HuH-7.5 (cell line): ENCODE measurements around the gene GHRL.
A peak's percentile ranks its signal among the peaks of the same experiment; 100 is the strongest.
"Not testable (repeated sequence)": the region's sequence is repeated elsewhere in the genome, so short reads cannot be mapped to it uniquely, and the experiment has no call there.

Experiments used
- DNase-seq: peaks from one replicate; pipeline ENCODE4 v3.0.0; 2011; ENCODE audit warnings: low spot score

Gene GHRL

GRCh38 chr3:10272977-10273376 is 19.8 kb downstream of the GHRL start:
- no peak for DNase-seq

- not testable (repeated sequence) for DNase-seq
Measured at GRCh38 chr3:10272476-10272875, 20.3 kb downstream of the GHRL start.

- no peak for DNase-seq
Measured at GRCh38 chr3:10269443-10269842, 23.3 kb downstream of the GHRL start.

- DNase-seq = no peak
Measured at GRCh38 chr3:10268930-10269329, 23.8 kb downstream of the GHRL start.

GRCh38 chr3:10268116-10268515 is 24.6 kb downstream of the GHRL start:
- DNase-seq = no peak

- not testable (repeated sequence) for DNase-seq
Measured at GRCh38 chr3:10266936-10267335, 25.8 kb downstream of the GHRL start.

- no peak for DNase-seq
Measured at GRCh38 chr3:10265833-10266232, 26.9 kb downstream of the GHRL start.

- peak; percentile 71 for DNase-seq
Measured at GRCh38 chr3:10263646-10264363, 28.9 kb downstream of the GHRL start.

GRCh38 chr3:10262027-10262426 is 30.7 kb downstream of the GHRL start:
- no peak for DNase-seq

GRCh38 chr3:10260211-10260701 is 32.5 kb downstream of the GHRL start:
- DNase-seq = no peak

GRCh38 chr3:10259798-10260197 is 32.9 kb downstream of the GHRL start:
- no peak for DNase-seq

GRCh38 chr3:10259036-10259435 is 33.7 kb downstream of the GHRL start:
- no peak for DNase-seq

GRCh38 chr3:10255835-10256234 is 36.9 kb downstream of the GHRL start:
- DNase-seq = no peak

- DNase-seq = no peak
Measured at GRCh38 chr3:10253731-10254130, 39.0 kb downstream of the GHRL start.

- DNase-seq = no peak
Measured at GRCh38 chr3:10251006-10251405, 41.7 kb downstream of the GHRL start.

- no peak for DNase-seq
Measured at GRCh38 chr3:10249833-10250232, 42.9 kb downstream of the GHRL start.

- peak; percentile 70 for DNase-seq
Measured at GRCh38 chr3:10248984-10249748, 43.6 kb downstream of the GHRL start.

- peak; percentile 99 for DNase-seq
Measured at GRCh38 chr3:10248184-10248983, 44.4 kb downstream of the GHRL start, which contains the start of gene TATDN2. TSS of gene TATDN2 (plus strand) at chr3:10248459. CDS start at chr3:10249201, 742 bp downstream.

- DNase-seq = no peak
Measured at GRCh38 chr3:10247679-10248183, 45.0 kb downstream of the GHRL start.

GRCh38 chr3:10245081-10245712 is 47.5 kb downstream of the GHRL start:
- no peak for DNase-seq

GRCh38 chr3:10244009-10244408 is 48.7 kb downstream of the GHRL start:
- DNase-seq = no peak
